Breast epithelium (tissue), 4 donors: ENCODE measurements around the gene UBE2U. TPM values are rescaled to one million over a fixed set of nuclear protein-coding genes. Genes with fewer than 3 reads are reported as not detected.

Experiments used
- DNase-seq, 2 donors: peaks; one replicate each; pipeline ENCODE4 v3.0.0-alpha.2; 2019; ENCODE audit warnings: low spot score in 2 of 2
- H3K27ac ChIP-seq, 2 donors: fragments of 200-600 bp; sonication (generic) in 1 of 2; one replicate each; pipeline ENCODE4 v1.5.1; 2016 to 2019; ENCODE audit warnings: mild to moderate bottlenecking in 1 of 2
- H3K27me3 ChIP-seq, 2 donors: fragments of 200-600 bp; sonication (generic) in 1 of 2; one replicate each; pipeline versions ENCODE4 v1.5.1 to v1.6.0; 2017 to 2019; ENCODE audit warnings: control low read depth in 1 of 2, mild to moderate bottlenecking in 1 of 2
- H3K36me3 ChIP-seq: fragments of 200-600 bp; one replicate; pipeline ENCODE4 v1.5.1; 2019
- H3K4me1 ChIP-seq, 2 donors: fragments of 200-600 bp; sonication (generic); one replicate each; pipeline ENCODE4 v1.5.1; 2016 to 2019; ENCODE audit warnings: control low read depth in 1 of 2
- H3K4me3 ChIP-seq, 3 donors: fragments of 200-600 bp; sonication (generic); 1 replicate in 2 of 3; 2 replicates in 1 of 3; pipeline ENCODE4 v1.5.1; 2016 to 2019; ENCODE audit warnings: mild to moderate bottlenecking in 3 of 3, moderate library complexity in 2 of 3
- H3K9me3 ChIP-seq, 2 donors: fragments of 200-600 bp; sonication (generic) in 1 of 2; one replicate each; pipeline ENCODE4 v1.5.1; 2016 to 2019; ENCODE audit warnings: control low read depth in 1 of 2
- CTCF ChIP-seq, 3 donors: fragments of 450-650 bp; IDR thresholded peaks; one replicate each; pipeline ENCODE4 v1.5.1; 2016 to 2017; ENCODE audit warnings: antibody characterized with exemption in 3 of 3, mild to moderate bottlenecking in 3 of 3, moderate library complexity in 3 of 3
- POLR2A ChIP-seq: fragments of 450-650 bp; IDR thresholded peaks from one replicate; pipeline ENCODE4 v1.6.1; 2016; ENCODE audit warnings: antibody characterized with exemption, mild to moderate bottlenecking, moderate library complexity
- POLR2AphosphoS5 ChIP-seq, 3 donors: sonication (generic); formaldehyde crosslinking; IDR thresholded peaks; one replicate each; pipeline ENCODE4 v1.6.1; 2017; ENCODE audit warnings: antibody characterized with exemption in 3 of 3
- intact Hi-C: fragments of 100-400 bp; cut with DNase I; formaldehyde crosslinking; loops from one replicate; pipeline ENCODE4 v1.15.1; 2023; ENCODE audit warnings: low total_unique reads
- total RNA-seq, 3 donors: library from RNA; depleted of rRNA; stranded (reverse); fragments of >200 nt; gene quantifications; one replicate each; pipeline ENCODE4 v1.1.0, GENCODE V29; 2016

Gene UBE2U
- total RNA-seq, 3 donors from 2014 or later = not detected

- no peak for DNase-seq
- no peaks in the 10 kb centered on the region for H3K36me3 ChIP-seq
- H3K27ac ChIP-seq = no peak overlapping the region
- H3K4me1 ChIP-seq = no peaks in the 10 kb centered on the region
- intact Hi-C loops = no loop called here
- no peak for TF ChIP-seq CTCF (IDR thresholded peaks at IDR 0.05)
- no peak for TF ChIP-seq POLR2A
- no peak for TF ChIP-seq POLR2AphosphoS5 (IDR thresholded peaks at IDR 0.05)
- H3K4me3 ChIP-seq = no peak overlapping the region
- H3K27me3 ChIP-seq = no peaks in the 10 kb centered on the region
- no peaks in the 10 kb centered on the region for H3K9me3 ChIP-seq
These were observed 63.6 kb downstream of the UBE2U start for GRCh38 chr1:64266991-64267390.

- H3K4me1 ChIP-seq = no peaks in the 10 kb centered on the region
- intact Hi-C loops = no loop called here
- no peaks in the 10 kb centered on the region for H3K9me3 ChIP-seq
- no peaks in the 10 kb centered on the region for H3K36me3 ChIP-seq
- DNase-seq = peak; percentile 56 to 62
- H3K4me3 ChIP-seq = peak overlapping the region in 2 of 3 donors; percentile 20 to 45
- TF ChIP-seq CTCF (IDR thresholded peaks at IDR 0.05) (peak in 2 of 3 donors; percentile 60 to 84), POLR2AphosphoS5 (IDR thresholded peaks at IDR 0.05) (no peak)
- H3K27me3 ChIP-seq = no peaks in the 10 kb centered on the region
- peak overlapping the region; percentile 5 to 73 for H3K27ac ChIP-seq
These were observed 65.5 kb downstream of the UBE2U start for GRCh38 chr1:64268653-64269557.

GRCh38 chr1:64269558-64269884, 66.1 kb downstream of the UBE2U start:
- Histone ChIP-seq H3K4me1 (no peaks in the 10 kb centered on the region), H3K36me3 (no peaks in the 10 kb centered on the region), H3K27me3 (no peaks in the 10 kb centered on the region), H3K27ac (peak overlapping the region; percentile 5 to 73), H3K9me3 (no peaks in the 10 kb centered on the region), H3K4me3 (no peak overlapping the region)
- no peak for DNase-seq
- intact Hi-C loops = no loop called here
- no peak for TF ChIP-seq CTCF (IDR thresholded peaks at IDR 0.05)
- no peak for TF ChIP-seq POLR2AphosphoS5 (IDR thresholded peaks at IDR 0.05)
- no peak for TF ChIP-seq POLR2A

- DNase-seq = no peak
- Histone ChIP-seq H3K4me3 (no peak overlapping the region), H3K27ac (no peak overlapping the region), H3K36me3 (no peaks in the 10 kb centered on the region), H3K9me3 (no peaks in the 10 kb centered on the region), H3K4me1 (peaks cover 0 to 7% of the 10 kb centered on the region in 2 donors), H3K27me3 (no peaks in the 10 kb centered on the region)
- TF ChIP-seq POLR2A (no peak), CTCF (IDR thresholded peaks at IDR 0.05) (no peak), POLR2AphosphoS5 (IDR thresholded peaks at IDR 0.05) (no peak)
- intact Hi-C loops = no loop called here
These were observed 76.6 kb downstream of the UBE2U start for GRCh38 chr1:64280001-64280400.

GRCh38 chr1:64282351-64282750, 78.9 kb downstream of the UBE2U start:
- DNase-seq = peak; percentile 55 to 87

More at GRCh38 chr1:64282351-64282750, 78.9 kb downstream of the UBE2U start:
- Histone ChIP-seq H3K27ac (peak overlapping the region; percentile 48 to 69), H3K4me1 (peaks cover 0 to 7% of the 10 kb centered on the region in 2 donors), H3K36me3 (no peaks in the 10 kb centered on the region), H3K27me3 (no peaks in the 10 kb centered on the region), H3K9me3 (no peaks in the 10 kb centered on the region), H3K4me3 (no peak overlapping the region)
- no peak for TF ChIP-seq CTCF (IDR thresholded peaks at IDR 0.05)
- peak in 1 of 3 donors; percentile 56 for TF ChIP-seq POLR2AphosphoS5 (IDR thresholded peaks at IDR 0.05)
- intact Hi-C loops = no loop called here
